DMS 273 (cell line): ENCODE data around the gene FAM83F.
A peak's percentile ranks its signal among the peaks of the same experiment; 100 is the strongest.

Source experiments
- DNase-seq: peaks from one replicate; lab custom pipeline; 2025; ENCODE audit not compliant: unreplicated experiment; lab: John Stamatoyannopoulos, UW

Gene FAM83F

DNA sequence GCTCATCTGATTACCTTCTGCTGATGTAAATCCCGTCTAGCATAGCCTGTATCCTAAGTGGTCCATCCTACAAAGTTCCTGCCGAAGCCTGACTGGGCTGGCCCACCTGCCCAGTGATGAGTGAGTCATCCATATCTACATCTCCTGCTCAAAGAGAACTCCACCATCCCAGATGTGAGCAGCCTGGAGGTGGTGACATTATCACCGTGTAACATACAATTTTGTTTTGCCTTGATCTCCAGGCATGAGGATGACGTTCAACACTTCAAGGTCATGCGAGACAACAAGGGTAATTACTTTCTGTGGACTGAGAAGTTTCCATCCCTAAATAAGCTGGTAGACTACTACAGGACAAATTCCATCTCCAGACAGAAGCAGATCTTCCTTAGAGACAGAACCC is 29.0 kb upstream of the FAM83F start:
- no peak for DNase-seq

GRCh38 chr22:39966470-39966869 is 28.3 kb upstream of the FAM83F start:
- no peak for DNase-seq

DNA sequence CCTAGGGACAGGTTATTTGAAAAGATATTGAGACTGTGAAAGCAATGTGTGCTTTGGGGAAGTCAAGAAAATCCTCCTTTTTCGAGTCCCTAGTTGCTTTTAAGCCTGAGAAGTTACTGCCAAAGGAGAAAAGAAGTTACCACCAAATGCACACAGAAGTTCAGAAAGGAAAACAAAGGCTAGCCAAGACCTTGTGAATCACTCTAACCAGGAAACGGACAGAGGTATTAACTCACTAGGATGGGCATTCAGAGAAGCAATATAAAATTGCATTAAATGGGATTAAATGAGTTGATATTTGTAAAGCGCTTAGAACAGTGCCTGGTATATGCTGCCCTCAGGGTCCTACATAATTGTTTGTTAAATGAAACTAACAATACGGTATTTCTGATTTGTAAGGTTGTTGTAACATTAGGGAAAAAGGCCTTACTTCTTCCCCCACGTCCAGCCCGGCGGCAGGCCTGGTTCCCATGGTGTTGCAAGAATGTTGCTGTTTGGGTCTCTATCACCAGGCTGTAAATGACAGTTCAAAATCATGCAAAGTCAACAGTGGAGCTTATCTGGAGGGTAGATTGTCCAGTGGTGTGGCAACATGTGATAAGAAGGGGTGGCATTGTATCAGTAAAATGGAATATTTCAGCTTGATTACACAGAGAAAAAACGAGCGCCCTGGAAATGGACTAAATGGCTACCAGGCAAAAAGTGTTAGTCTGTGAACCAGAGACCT is 27.5 kb upstream of the FAM83F start:
- DNase-seq, result no peak

GRCh38 chr22:39967996-39968972 is 26.5 kb upstream of the FAM83F start:
- no peak for DNase-seq

- no peak for DNase-seq
These were observed 24.0 kb upstream of the FAM83F start for GRCh38 chr22:39970742-39971141.

DNA sequence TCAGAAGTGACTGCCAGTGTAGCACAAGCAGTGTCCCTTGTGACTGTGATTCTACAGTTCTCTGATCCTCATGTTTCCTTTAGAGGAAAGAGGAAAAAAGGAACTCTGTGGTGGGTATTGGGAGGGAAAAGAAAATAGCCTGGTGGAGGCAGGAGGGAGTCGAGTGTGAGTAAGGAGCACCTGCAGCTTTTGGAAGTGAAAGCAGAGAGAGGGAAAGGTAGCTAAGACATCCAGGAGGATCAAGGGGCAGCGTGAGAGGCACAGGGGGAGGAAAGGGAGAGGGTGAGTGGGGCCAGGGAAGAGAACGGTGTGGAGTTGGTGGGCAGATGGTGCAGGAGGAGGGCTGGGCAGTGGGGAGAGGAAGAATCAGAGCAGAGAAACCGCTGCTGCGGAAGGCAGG is 22.1 kb upstream of the FAM83F start:
- DNase-seq, result no peak

GRCh38 chr22:39973656-39974055 is 21.1 kb upstream of the FAM83F start:
- no peak for DNase-seq

DNA sequence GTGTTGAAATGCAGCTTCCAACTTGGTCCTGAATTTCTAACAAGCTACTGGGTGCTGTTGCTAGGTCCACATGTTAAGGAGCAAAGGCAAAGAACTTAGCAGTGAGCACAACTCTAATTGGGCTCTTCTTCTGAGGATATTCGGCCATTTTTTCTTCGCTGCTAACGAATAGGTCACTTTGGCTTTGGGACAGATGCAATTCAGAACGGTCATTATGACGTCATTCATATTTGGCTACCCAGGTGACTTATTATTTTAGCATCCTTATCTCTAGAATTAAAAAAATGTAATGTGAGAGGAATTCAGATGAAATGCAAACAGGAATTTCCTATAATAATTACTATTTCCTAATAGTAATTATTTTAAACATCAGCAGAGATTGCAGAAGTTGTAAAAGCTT is 20.7 kb upstream of the FAM83F start:
- DNase-seq, result no peak

DNA sequence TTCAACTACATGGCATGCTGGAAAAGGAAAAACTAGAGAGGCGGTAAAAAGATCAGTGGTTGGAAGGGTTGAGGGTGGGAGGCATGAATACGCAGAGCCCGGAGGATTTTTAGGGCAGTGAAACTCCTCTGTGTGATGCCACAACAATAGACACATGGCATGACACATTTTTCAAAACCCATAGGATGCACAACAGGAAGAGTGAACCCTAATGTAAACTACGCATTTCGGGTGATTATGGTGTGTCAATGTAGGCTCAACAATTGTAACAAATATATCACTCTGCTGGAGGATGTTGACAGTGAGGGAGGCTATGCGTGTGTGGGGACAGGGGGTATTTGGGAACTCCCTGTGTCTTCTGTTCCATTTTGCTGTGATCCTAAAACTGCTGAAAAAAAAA is 15.7 kb upstream of the FAM83F start:
- no peak for DNase-seq

- no peak for DNase-seq
These were observed 15.3 kb upstream of the FAM83F start for GRCh38 chr22:39979458-39979857.

DNA sequence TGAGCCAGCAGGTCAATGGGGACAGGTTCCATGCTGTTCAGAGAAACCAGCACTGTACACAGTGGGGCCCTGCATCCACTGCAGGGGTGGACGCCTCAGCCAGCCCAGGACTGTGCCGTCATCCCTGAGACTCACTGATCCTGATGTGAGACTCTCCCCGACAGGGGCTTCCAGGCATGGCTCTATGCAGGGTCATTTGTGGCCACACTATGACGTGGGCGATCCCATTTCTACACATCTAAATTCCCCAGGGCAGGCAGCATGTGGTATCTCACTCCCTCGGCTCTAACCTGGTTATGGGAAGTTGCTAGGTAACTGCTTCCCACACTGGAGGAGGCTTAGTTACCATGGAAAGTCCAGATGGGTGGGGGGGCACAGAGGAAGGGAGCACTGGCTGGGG is 14.2 kb upstream of the FAM83F start:
- DNase-seq, result peak; percentile 7

DNA sequence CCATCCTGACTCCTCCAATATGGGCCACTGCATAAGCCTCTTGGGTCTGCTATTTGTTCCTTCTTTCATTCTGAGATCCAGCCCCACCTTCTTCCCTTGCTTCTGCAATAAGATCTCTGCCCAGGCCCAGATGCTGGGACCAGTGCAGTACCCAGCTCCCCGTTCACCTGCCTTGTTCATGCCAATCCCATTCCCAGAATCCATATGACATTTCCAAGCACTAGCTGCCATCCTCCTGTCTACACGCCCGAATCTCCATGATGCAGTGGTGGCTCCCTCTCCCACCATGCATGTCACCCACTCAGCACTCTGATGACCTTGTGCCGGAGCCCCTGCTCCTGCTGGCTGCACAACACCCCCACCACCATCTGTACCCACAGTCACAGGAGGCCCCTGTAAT is 11.4 kb upstream of the FAM83F start:
- DNase-seq, result no peak

- DNase-seq, result no peak
These were observed 10.7 kb upstream of the FAM83F start for GRCh38 chr22:39984006-39984405.

DNA sequence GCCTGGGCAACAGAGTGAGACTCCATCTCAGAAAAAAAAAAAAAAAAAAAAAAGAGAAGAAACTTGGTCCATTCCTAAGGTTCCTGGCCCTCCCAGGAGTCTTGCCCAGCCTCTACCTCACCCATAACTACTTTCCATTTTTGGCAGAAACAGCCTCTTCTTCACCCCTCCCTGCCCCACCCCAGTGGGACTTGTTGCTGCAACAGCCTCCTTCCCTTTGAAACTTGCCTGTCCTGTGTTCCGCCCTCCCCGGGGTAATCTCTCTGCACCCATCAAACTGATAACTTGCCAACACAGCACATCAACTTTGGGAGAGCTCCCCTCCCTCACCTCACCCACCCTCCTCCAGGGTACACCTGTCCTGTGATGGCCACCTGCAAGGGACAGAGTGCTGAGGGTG is 10.0 kb upstream of the FAM83F start:
- DNase-seq, result no peak

DNA sequence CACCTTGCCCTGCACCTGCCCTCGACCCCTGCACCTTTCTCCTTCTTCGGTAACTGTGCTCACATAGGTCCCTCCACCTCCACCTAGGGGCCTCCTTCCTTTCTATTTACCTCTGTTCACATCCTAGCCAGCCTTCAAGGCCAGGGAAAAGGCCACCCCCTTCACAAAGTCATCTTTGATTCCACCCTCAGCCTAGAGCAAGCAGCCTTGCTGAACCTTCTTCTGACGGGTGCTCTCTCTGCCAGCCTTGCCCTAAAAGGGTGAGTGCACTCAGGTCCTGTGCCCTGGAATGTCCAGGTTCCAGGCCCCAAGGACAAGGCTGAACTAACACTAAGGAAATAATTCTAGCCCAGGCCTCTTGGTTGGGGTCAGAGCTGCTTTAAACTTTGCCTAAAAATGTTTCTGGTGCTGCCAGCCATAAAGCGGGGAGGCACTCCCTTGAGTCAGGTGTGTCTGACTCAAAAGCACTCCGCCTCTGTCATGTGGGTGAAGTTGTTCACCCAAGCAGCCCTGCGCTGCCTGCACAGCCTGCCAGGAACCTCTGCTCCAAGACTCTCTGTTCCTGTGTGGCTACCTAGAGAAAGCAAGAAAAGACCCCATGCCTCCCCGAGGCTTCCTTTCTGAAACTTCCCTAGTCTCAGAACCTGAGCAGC is 9.2 kb upstream of the FAM83F start:
- DNase-seq, result no peak

DNA sequence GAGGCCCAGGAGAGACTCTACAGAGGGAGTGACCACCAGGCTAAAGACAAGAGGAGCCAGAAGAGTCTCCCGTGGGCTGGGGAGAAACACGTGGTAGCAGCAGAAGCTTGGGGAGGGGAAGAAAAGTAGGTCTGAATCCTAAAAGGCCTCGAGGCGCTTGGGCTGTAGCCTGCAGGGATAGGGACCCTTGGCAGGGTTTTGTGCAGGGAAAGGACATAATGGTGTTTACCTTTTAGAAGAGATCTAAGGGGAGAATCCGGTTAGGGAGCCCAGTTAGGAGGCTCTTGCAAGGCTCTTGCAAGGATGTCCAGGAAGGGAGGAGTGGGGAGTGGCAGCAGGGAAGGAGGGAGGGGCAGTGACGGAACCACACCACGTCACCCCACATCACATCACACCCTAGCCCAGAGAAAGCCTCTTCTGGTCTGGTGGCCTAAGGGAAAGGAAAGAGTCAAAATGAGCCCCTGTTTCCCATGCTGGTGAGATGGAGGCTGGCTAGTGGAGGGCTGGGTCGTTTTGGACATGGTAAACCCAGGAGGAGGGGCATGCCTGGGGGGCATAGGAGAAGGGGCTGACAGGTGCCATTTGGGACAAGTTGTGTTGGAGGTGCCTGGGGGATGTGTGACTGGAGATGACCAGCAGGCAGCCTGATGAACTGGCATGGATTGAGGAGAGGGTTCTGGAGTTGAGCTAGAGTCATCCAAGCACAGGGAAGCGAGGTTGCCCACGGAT is 6.2 kb upstream of the FAM83F start:
- no peak for DNase-seq

GRCh38 chr22:39989633-39990032 is 5.1 kb upstream of the FAM83F start:
- DNase-seq, result no peak

DNA sequence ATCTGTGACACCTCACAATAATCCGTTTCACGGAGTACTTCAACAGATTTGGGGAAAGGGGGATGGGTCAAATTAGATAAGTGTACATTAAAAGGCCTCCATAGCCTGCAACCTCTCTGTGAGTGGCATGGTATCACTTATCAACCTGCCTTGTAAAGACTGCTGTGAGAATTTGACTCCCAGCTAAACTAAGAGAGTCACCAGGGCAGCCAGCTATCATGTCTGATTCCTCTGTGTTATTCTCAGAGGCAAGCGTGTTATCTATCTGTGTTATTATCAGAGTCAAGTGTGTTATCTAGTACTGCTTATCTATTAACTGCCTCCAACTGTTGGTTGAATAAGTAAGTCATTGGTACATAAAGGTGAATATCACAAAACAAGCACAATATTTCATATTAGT is 4.1 kb upstream of the FAM83F start:
- DNase-seq, result no peak

GRCh38 chr22:39991159-39991860 is 3.4 kb upstream of the FAM83F start:
- DNase-seq, result no peak

DNA sequence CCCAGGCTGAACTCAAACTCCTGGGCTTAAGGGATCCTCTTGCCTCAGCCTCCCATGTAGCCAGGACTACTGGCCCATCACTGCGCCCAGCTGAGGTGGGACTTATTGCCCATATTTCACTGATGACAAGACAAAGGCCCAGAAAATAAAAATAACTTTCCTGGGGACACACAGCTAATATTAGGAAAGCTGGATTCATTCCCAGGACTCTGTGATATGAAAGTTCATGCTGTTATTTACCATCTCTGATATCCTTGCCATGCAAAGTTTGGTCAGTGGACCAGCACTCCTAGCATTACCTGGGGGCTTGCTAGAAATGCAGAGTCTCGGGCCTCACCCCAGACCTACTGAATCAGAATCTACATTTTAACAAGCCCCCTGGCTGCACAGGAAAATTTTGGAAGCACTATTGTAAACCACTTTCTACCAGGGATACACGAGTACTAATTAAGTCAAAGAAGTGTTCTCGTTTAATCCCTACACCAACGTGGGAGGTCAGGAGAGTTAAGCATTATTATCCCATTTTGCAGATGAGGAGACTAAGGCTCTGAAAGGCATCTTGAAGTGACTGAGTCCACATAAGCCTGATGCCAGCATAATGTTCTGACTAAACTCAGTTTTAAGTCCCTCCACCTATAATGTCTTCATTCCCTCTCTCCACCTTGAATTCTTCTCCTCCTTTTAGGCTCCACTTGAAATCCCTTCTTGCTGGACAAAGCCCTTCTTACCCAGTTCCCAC is 2.5 kb upstream of the FAM83F start:
- no peak for DNase-seq
